ENCODE data around the gene GSAP.

Gene GSAP

DNA sequence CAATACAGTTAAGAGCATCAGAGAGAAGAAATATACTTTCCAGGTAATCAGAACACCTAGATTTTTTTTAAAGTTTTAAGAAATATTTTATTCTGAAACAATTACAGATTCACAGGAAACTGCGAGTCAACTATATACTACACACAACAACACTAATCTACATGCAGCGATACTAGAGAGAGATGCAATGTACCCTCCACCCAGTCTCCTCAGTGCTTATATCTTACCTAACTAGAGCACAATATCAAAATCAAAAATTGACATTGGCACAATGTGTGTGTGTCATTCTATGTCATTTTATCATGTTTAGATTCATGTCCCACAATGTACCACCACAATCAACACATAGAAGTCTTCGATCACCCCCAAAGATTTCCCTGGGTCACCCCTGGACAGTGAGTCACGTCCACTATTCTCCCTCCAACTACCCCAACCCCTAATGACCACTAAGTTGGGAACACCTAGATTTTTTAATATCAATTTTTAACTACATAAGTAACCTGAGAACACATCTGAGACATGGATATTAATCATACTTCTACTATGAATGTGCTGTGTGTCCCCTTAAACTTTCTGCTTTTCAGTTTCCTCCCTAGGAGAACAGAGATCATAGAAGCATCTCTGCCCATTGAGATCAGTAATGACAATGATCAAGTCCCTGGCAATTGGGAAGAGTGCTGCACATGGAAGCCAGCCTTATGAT is 86.5 kb downstream of the GSAP start:
- H3K36me3 ChIP-seq (ENCODE audit: control insufficient read depth in 2 of 2, insufficient read depth in 2 of 2, low read length in 2 of 2), result no peaks in the 10 kb centered on the region
- no peak overlapping the region for H3K9ac ChIP-seq (ENCODE audit: low read length in 2 of 2)
- no peak overlapping the region for H3K4me3 ChIP-seq (ENCODE audit: low read length in 2 of 2)
- peak overlapping the region; percentile 13 for H3K27ac ChIP-seq (ENCODE audit: low read length)
- no peaks in the 10 kb centered on the region for H3K9me3 ChIP-seq (ENCODE audit: control insufficient read depth in 2 of 2, low read length in 2 of 2)
- H3K4me1 ChIP-seq (ENCODE audit: control insufficient read depth, insufficient read depth, low read length), result peaks cover 34% of the 10 kb centered on the region
- H3K27me3 ChIP-seq (ENCODE audit: control insufficient read depth in 1 of 2, insufficient read depth in 2 of 2, low read length in 2 of 2), result no peaks in the 10 kb centered on the region

- H3K36me3 ChIP-seq (ENCODE audit: control insufficient read depth in 2 of 2, insufficient read depth in 2 of 2, low read length in 2 of 2), result no peaks in the 10 kb centered on the region
- H3K27me3 ChIP-seq (ENCODE audit: control insufficient read depth in 1 of 2, insufficient read depth in 2 of 2, low read length in 2 of 2), result no peaks in the 10 kb centered on the region
- peak overlapping the region; percentile 84 for H3K27ac ChIP-seq (ENCODE audit: low read length)
- peak overlapping the region in 1 of 2 donors; percentile 55 for H3K4me3 ChIP-seq (ENCODE audit: low read length in 2 of 2)
- H3K9ac ChIP-seq (ENCODE audit: low read length in 2 of 2), result peak overlapping the region; percentile 34 to 47
- H3K9me3 ChIP-seq (ENCODE audit: control insufficient read depth in 2 of 2, low read length in 2 of 2), result no peaks in the 10 kb centered on the region
- H3K4me1 ChIP-seq (ENCODE audit: control insufficient read depth, insufficient read depth, low read length), result peaks cover 34% of the 10 kb centered on the region
Measured at GRCh38 chr7:77328669-77329068, 87.5 kb downstream of the GSAP start.

DNA sequence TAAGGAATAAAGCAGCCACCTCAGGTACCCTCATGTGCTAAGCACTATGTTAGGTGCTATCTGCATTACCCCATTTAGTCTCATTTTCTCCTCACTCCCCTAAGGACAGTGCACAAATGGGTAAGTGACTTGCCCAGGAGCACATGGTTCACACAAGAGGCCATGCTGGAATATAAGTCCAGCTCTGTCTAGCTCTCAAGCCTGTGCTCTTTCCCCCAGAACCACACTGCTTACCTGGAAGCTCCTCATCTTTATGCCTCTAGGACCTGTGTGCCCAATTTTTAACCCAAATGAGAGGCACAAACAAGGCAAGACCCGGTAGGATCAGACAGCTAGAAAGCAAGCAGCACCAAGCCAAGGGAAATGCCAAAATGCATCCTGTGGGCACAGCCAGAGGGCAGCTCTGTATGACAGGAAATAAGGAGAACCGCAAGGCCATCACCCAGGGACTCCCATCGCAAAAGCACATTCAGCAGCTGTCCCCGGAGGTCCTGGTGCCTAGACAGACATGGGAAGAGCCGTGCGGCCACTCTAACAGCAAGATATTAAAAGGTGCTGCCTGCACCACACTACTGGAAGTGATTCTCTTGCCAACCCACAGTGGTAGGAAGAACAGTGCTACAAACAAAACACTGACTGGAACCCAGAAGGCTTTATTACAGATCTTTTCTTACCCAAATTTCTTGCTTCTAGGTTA is 88.1 kb downstream of the GSAP start:
- H3K4me3 ChIP-seq (ENCODE audit: low read length in 2 of 2), result peak overlapping the region; percentile 5 to 55
- no peaks in the 10 kb centered on the region for H3K9me3 ChIP-seq (ENCODE audit: control insufficient read depth in 2 of 2, low read length in 2 of 2)

GRCh38 chr7:77327067-77327931 is 88.8 kb downstream of the GSAP start:
- H3K27ac ChIP-seq (ENCODE audit: low read length), result peak overlapping the region; percentile 84
- no peaks in the 10 kb centered on the region for H3K27me3 ChIP-seq (ENCODE audit: control insufficient read depth in 1 of 2, insufficient read depth in 2 of 2, low read length in 2 of 2)
- peaks cover 34% of the 10 kb centered on the region for H3K4me1 ChIP-seq (ENCODE audit: control insufficient read depth, insufficient read depth, low read length)
- H3K9me3 ChIP-seq (ENCODE audit: control insufficient read depth in 2 of 2, low read length in 2 of 2), result no peaks in the 10 kb centered on the region
- peak overlapping the region; percentile 19 to 38 for H3K9ac ChIP-seq (ENCODE audit: low read length in 2 of 2)
- no peaks in the 10 kb centered on the region for H3K36me3 ChIP-seq (ENCODE audit: control insufficient read depth in 2 of 2, insufficient read depth in 2 of 2, low read length in 2 of 2)
- H3K4me3 ChIP-seq (ENCODE audit: low read length in 2 of 2), result peak overlapping the region; percentile 5 to 55

More for the DNA sequence above, 88.1 kb downstream of the GSAP start:
- Histone ChIP-seq H3K4me1 (ENCODE audit: control insufficient read depth, insufficient read depth, low read length) (peaks cover 34% of the 10 kb centered on the region), H3K27ac (ENCODE audit: low read length) (peak overlapping the region; percentile 84), H3K27me3 (ENCODE audit: control insufficient read depth in 1 of 2, insufficient read depth in 2 of 2, low read length in 2 of 2) (no peaks in the 10 kb centered on the region), H3K9ac (ENCODE audit: low read length in 2 of 2) (peak overlapping the region; percentile 34 to 47), H3K36me3 (ENCODE audit: control insufficient read depth in 2 of 2, insufficient read depth in 2 of 2, low read length in 2 of 2) (no peaks in the 10 kb centered on the region)

GRCh38 chr7:77326131-77326530 is 90.0 kb downstream of the GSAP start:
- peaks cover 29% of the 10 kb centered on the region for H3K4me1 ChIP-seq (ENCODE audit: control insufficient read depth, insufficient read depth, low read length)

DNA sequence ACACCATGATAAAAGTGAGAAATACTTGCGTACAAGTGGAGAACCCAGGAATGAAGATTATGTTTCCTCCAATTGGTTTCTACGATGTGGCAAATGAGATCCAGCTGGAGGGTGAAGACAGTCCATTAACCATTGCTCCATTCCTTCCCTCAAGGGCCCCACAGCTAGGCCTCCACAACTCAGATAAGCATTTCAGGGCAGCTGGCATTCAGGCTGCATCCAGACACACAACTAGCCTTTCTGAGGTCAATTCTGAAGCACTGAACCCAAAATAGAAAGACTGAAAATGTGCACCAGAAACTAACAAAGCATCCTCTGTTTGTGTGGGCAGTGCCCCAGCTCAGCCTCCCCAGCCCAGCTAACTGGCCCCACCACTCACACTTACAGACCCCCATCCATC is 94.8 kb downstream of the GSAP start:
- H3K27ac ChIP-seq (ENCODE audit: low read length), result no peak overlapping the region
- H3K9ac ChIP-seq (ENCODE audit: low read length in 2 of 2), result no peak overlapping the region
- peaks cover 5 to 10% of the 10 kb centered on the region in 2 donors for H3K36me3 ChIP-seq (ENCODE audit: control insufficient read depth in 2 of 2, insufficient read depth in 2 of 2, low read length in 2 of 2)
- no peaks in the 10 kb centered on the region for H3K9me3 ChIP-seq (ENCODE audit: control insufficient read depth in 2 of 2, low read length in 2 of 2)
- peaks cover 4% of the 10 kb centered on the region for H3K4me1 ChIP-seq (ENCODE audit: control insufficient read depth, insufficient read depth, low read length)
- no peak overlapping the region for H3K4me3 ChIP-seq (ENCODE audit: low read length in 2 of 2)
- no peaks in the 10 kb centered on the region for H3K27me3 ChIP-seq (ENCODE audit: control insufficient read depth in 1 of 2, insufficient read depth in 2 of 2, low read length in 2 of 2)

More at GRCh38 chr7:77326131-77326530, 90.0 kb downstream of the GSAP start:
- peak overlapping the region in 1 of 2 donors; percentile 3 for H3K4me3 ChIP-seq (ENCODE audit: low read length in 2 of 2)
- H3K9ac ChIP-seq (ENCODE audit: low read length in 2 of 2), result no peak overlapping the region
- H3K36me3 ChIP-seq (ENCODE audit: control insufficient read depth in 2 of 2, insufficient read depth in 2 of 2, low read length in 2 of 2), result no peaks in the 10 kb centered on the region
- no peaks in the 10 kb centered on the region for H3K9me3 ChIP-seq (ENCODE audit: control insufficient read depth in 2 of 2, low read length in 2 of 2)
- H3K27me3 ChIP-seq (ENCODE audit: control insufficient read depth in 1 of 2, insufficient read depth in 2 of 2, low read length in 2 of 2), result no peaks in the 10 kb centered on the region
- peak overlapping the region; percentile 84 for H3K27ac ChIP-seq (ENCODE audit: low read length)

GRCh38 chr7:77320714-77321113 is 95.4 kb downstream of the GSAP start:
- Histone ChIP-seq H3K27ac (ENCODE audit: low read length) (no peak overlapping the region), H3K36me3 (ENCODE audit: control insufficient read depth in 2 of 2, insufficient read depth in 2 of 2, low read length in 2 of 2) (peaks cover 5 to 10% of the 10 kb centered on the region in 2 donors), H3K27me3 (ENCODE audit: control insufficient read depth in 1 of 2, insufficient read depth in 2 of 2, low read length in 2 of 2) (no peaks in the 10 kb centered on the region)

DNA sequence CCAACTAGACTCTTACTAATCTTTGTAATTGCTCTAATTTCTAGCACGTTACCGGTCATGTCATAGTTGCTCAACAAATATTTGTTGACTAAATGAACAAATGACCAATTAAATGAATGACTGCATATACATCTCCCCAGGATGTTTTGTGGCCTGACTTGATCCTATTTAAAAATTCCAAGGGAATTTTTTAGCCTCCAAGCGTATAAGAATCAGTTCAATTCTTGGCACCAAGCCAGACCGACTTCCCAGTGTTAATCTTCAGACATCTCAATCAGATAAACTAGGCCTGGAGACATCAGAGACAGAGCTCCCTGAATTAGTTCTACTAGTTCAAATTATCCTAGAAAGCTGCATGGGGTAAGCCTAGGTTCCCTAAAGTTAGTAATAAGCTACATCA is 96.0 kb downstream of the GSAP start:
- Histone ChIP-seq H3K27ac (ENCODE audit: low read length) (no peak overlapping the region), H3K9ac (ENCODE audit: low read length in 2 of 2) (no peak overlapping the region), H3K4me3 (ENCODE audit: low read length in 2 of 2) (no peak overlapping the region), H3K27me3 (ENCODE audit: control insufficient read depth in 1 of 2, insufficient read depth in 2 of 2, low read length in 2 of 2) (no peaks in the 10 kb centered on the region), H3K36me3 (ENCODE audit: control insufficient read depth in 2 of 2, insufficient read depth in 2 of 2, low read length in 2 of 2) (peaks cover 5 to 10% of the 10 kb centered on the region in 2 donors), H3K9me3 (ENCODE audit: control insufficient read depth in 2 of 2, low read length in 2 of 2) (no peaks in the 10 kb centered on the region), H3K4me1 (ENCODE audit: control insufficient read depth, insufficient read depth, low read length) (peaks cover 4% of the 10 kb centered on the region)

More at GRCh38 chr7:77320714-77321113, 95.4 kb downstream of the GSAP start:
- Histone ChIP-seq H3K4me1 (ENCODE audit: control insufficient read depth, insufficient read depth, low read length) (no peaks in the 10 kb centered on the region), H3K4me3 (ENCODE audit: low read length in 2 of 2) (no peak overlapping the region), H3K9me3 (ENCODE audit: control insufficient read depth in 2 of 2, low read length in 2 of 2) (no peaks in the 10 kb centered on the region), H3K9ac (ENCODE audit: low read length in 2 of 2) (no peak overlapping the region)

DNA sequence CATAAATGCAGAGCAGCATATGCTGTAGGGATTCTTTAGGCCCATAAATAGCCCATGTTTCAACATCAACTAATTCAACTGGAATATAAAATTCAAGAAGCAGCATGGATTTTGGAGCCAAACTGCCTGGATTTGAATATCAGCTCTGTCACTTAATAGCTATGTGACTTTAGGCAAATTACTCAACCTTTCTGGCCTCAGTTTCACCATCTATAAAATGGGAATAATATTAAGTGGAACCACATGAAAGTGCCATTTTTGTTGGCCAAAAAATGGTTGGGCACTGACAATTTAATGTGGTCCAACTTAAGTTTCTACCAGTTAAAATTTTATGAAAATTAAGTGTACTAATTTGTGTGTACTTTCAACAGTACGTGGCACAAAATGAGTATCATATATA is 98.1 kb downstream of the GSAP start:
- peaks cover 5 to 15% of the 10 kb centered on the region in 2 donors for H3K36me3 ChIP-seq (ENCODE audit: control insufficient read depth in 2 of 2, insufficient read depth in 2 of 2, low read length in 2 of 2)
- H3K9me3 ChIP-seq (ENCODE audit: control insufficient read depth in 2 of 2, low read length in 2 of 2), result no peaks in the 10 kb centered on the region
- no peak overlapping the region for H3K9ac ChIP-seq (ENCODE audit: low read length in 2 of 2)
- peaks cover 18% of the 10 kb centered on the region for H3K4me1 ChIP-seq (ENCODE audit: control insufficient read depth, insufficient read depth, low read length)
- no peak overlapping the region for H3K4me3 ChIP-seq (ENCODE audit: low read length in 2 of 2)
- H3K27me3 ChIP-seq (ENCODE audit: control insufficient read depth in 1 of 2, insufficient read depth in 2 of 2, low read length in 2 of 2), result no peaks in the 10 kb centered on the region
- no peak overlapping the region for H3K27ac ChIP-seq (ENCODE audit: low read length)

DNA sequence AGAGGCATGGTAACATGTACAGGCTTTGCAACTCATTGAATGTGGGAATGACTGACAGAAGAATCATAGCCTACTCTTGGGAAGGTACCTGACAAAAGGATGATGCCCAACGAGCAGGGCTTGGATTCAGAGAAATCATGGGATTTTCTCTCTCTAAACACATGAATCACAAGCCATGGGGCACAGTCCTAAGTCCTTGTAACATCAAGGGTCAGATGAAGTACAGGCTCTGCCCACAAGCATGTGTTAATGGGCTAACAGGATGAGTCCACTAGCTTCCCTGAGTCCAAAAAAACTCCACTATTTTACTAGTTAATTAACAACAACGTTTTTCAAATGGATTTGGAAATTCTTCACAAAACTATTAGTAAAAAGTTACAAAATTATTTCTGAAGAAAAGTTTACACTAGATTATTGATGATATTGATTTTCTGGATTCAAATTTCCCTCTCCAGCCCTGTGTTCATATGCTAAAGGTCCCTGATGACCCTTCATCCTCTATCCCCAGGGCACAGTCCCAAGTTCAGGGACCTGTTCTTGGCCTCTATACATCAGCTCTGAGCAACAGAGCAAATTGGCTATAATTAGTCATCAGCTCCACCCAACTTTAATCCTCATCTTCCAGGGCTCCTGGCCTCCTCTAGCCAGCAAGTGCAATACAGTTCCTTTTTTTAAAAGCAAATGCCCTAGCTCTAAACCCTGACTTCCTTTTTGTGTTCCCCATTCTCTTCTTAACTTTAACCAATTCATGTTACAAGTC is 99.8 kb downstream of the GSAP start:
- H3K36me3 ChIP-seq (ENCODE audit: control insufficient read depth in 2 of 2, insufficient read depth in 2 of 2, low read length in 2 of 2), result peaks cover 5 to 18% of the 10 kb centered on the region in 2 donors
- no peaks in the 10 kb centered on the region for H3K9me3 ChIP-seq (ENCODE audit: control insufficient read depth in 2 of 2, low read length in 2 of 2)
- H3K27me3 ChIP-seq (ENCODE audit: control insufficient read depth in 1 of 2, insufficient read depth in 2 of 2, low read length in 2 of 2), result no peaks in the 10 kb centered on the region
- H3K4me1 ChIP-seq (ENCODE audit: control insufficient read depth, insufficient read depth, low read length), result peaks cover 29% of the 10 kb centered on the region
- no peak overlapping the region for H3K4me3 ChIP-seq (ENCODE audit: low read length in 2 of 2)
- no peak overlapping the region for H3K9ac ChIP-seq (ENCODE audit: low read length in 2 of 2)
- H3K27ac ChIP-seq (ENCODE audit: low read length), result no peak overlapping the region
